ENCODE measurements around the gene ANXA6. TPM values are rescaled to one million over a fixed set of nuclear protein-coding genes. Genes with fewer than 3 reads are reported as not detected.

Gene ANXA6
- polyA plus RNA-seq, 1 of the 3 experiments (the other 2 are of a cell fraction): 87.5 TPM

DNA sequence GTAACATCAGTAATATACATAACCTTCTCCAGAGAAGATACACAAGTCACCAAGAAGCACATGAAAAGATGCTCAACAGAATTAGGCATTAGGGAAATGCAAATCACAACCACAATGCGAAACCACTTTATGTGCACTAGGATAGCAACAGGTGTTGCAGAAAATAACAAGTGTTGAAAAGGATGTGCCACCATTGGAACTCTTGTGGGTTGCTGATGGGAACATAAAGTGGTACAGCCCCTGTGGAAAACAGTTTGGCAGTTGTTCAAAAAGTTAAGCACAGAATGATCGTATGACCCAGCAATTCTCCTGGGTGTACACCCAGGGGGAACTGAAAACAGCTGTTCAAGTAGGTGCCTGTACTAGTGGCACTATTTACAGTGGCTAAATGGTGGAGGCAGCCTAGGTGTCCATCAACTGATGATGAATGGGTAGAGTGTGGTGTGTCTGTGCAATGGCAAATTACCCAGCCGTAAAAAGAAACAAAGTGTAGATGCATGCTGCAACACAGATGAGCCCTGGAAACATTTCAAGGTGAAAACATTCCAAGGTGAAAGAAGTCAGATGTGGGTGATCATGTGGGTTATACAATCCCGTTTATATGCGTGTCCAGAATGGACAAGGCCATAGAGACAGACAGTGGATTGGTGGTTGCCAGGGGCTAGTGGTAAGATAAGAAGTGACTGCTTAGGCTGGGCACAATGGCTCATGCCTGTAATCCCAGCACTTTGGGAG, 39.1 kb upstream of the ANXA6 start:
- Histone ChIP-seq H4K20me1 (ENCODE audit: insufficient read depth) (no peaks in the 10 kb centered on the region), H3K4me1 (ENCODE audit: control insufficient read depth in 1 of 2, insufficient read depth in 2 of 2, low read depth in 1 of 2, low read length in 1 of 2) (no peaks in the 10 kb centered on the region), H3K9me3 (no peaks in the 10 kb centered on the region), H2AFZ (ENCODE audit: low read depth) (no peak overlapping the region), H3K4me3 (ENCODE audit: low read depth in 2 of 2, low read length in 1 of 2) (no peak overlapping the region), H3K27me3 (ENCODE audit: insufficient read depth) (no peaks in the 10 kb centered on the region; the same call in 1 of the 2 replicates), H3K9ac (no peak overlapping the region), H3F3A (replicated peaks; ENCODE audit: insufficient read depth) (no peaks in the 10 kb centered on the region), H3K4me2 (no peak overlapping the region), H3K9me2 (no peaks in the 10 kb centered on the region), H3K79me2 (ENCODE audit: insufficient read depth) (no peaks in the 10 kb centered on the region), H3K27ac (ENCODE audit: low read depth in 2 of 2, low read length in 1 of 2) (no peak overlapping the region), H3K36me3 (replicated peaks in 1 of 2; ENCODE audit: control insufficient read depth in 1 of 2, insufficient read depth in 2 of 2, low read length in 1 of 2) (no peaks in the 10 kb centered on the region)
- TF ChIP-seq FOSL2 (IDR thresholded peaks at IDR 0.05; ENCODE audit: borderline replicate concordance, low read depth) (no peak), EP300 (IDR thresholded peaks at IDR 0.05; ENCODE audit: borderline replicate concordance in 1 of 2, low read depth in 1 of 2, low read length in 1 of 2) (no peak), RCOR1 (IDR thresholded peaks at IDR 0.05; ENCODE audit: low read length) (no peak)
- WGBS (ENCODE audit: low lambda C conversion rate): 71% methylated on average over 5 of the region's 5 CpGs
- no peak for DNase-seq
- POLR2A ChIA-PET: no interaction called here
- CTCF ChIA-PET: interaction anchor here (1.0 kb wide), 1 partner anchor 45 kb away, joined by 3 read pairs; no protein-coding TSS in a partner anchor

DNA sequence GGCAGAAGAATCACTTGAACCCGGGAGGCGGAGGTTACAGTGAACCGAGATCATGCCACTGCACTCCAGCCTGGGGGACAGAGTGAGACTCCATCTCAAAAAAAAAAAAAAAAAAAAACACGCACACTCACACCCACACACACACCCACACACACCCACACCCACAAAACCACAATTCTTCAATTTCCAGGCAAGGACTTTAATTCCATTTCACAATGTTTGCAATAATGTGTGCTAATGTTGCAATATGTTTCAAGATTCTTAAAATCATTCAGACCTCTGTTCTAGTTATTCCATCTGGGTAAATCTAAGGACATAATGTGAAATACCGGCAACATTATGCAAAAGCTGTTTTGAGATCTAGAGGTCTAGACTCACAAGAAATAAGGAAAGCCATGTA, 38.0 kb upstream of the ANXA6 start:
- H3F3A ChIP-seq (replicated peaks; ENCODE audit: insufficient read depth): no peaks in the 10 kb centered on the region
- no peak for DNase-seq
- whole genome bisulfite sequencing (ENCODE audit: low lambda C conversion rate): 78% methylated on average over 5 of the region's 5 CpGs
- no peak overlapping the region for H3K9ac ChIP-seq
- H3K9me3 ChIP-seq: 0 out of 2 replicates have a peak, but pooled peaks cover 5% of the 10 kb centered on the region
- ChIA-PET POLR2A (no interaction called here), CTCF (no interaction called here)
- TF ChIP-seq, protein P1, sequence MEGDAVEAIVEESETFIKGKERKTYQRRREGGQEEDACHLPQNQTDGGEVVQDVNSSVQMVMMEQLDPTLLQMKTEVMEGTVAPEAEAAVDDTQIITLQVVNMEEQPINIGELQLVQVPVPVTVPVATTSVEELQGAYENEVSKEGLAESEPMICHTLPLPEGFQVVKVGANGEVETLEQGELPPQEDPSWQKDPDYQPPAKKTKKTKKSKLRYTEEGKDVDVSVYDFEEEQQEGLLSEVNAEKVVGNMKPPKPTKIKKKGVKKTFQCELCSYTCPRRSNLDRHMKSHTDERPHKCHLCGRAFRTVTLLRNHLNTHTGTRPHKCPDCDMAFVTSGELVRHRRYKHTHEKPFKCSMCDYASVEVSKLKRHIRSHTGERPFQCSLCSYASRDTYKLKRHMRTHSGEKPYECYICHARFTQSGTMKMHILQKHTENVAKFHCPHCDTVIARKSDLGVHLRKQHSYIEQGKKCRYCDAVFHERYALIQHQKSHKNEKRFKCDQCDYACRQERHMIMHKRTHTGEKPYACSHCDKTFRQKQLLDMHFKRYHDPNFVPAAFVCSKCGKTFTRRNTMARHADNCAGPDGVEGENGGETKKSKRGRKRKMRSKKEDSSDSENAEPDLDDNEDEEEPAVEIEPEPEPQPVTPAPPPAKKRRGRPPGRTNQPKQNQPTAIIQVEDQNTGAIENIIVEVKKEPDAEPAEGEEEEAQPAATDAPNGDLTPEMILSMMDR (IDR thresholded peaks at IDR 0.05): no peak
- no peak for TF ChIP-seq POLR2AphosphoS5 (IDR thresholded peaks at IDR 0.05; ENCODE audit: low read depth, low read length)
- TF ChIP-seq RCOR1 (IDR thresholded peaks at IDR 0.05; ENCODE audit: low read length): no peak
- no peak for TF ChIP-seq MEF2A (IDR thresholded peaks at IDR 0.05; ENCODE audit: borderline replicate concordance, low read depth)
- no peak for TF ChIP-seq GATA2 (CRISPR knock-in tag; IDR thresholded peaks at IDR 0.05)
- TF ChIP-seq, protein P2, sequence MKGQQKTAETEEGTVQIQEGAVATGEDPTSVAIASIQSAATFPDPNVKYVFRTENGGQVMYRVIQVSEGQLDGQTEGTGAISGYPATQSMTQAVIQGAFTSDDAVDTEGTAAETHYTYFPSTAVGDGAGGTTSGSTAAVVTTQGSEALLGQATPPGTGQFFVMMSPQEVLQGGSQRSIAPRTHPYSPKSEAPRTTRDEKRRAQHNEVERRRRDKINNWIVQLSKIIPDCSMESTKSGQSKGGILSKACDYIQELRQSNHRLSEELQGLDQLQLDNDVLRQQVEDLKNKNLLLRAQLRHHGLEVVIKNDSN (IDR thresholded peaks at IDR 0.05; ENCODE audit: borderline replicate concordance, low read depth): no peak
- TF ChIP-seq NFIC (IDR thresholded peaks at IDR 0.05; ENCODE audit: borderline replicate concordance): no peak
- no peak for TF ChIP-seq TCF12 (IDR thresholded peaks at IDR 0.05)
- no peak for TF ChIP-seq RAD21 (IDR thresholded peaks at IDR 0.05; ENCODE audit: low read length)
- TF ChIP-seq NRF1 (IDR thresholded peaks at IDR 0.05; ENCODE audit: low read depth, low read length): no peak
- TF ChIP-seq, protein P3, sequence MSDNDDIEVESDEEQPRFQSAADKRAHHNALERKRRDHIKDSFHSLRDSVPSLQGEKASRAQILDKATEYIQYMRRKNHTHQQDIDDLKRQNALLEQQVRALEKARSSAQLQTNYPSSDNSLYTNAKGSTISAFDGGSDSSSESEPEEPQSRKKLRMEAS (IDR thresholded peaks at IDR 0.05; ENCODE audit: low read depth): no peak
- TF ChIP-seq EP300 (IDR thresholded peaks at IDR 0.05; ENCODE audit: borderline replicate concordance in 1 of 2, low read depth in 1 of 2, low read length in 1 of 2): no peak
- no peak for TF ChIP-seq JUND (IDR thresholded peaks at IDR 0.05)
- TF ChIP-seq EZH2phosphoT487 (IDR thresholded peaks at IDR 0.05; ENCODE audit: borderline replicate concordance, low read depth): no peak
- TF ChIP-seq, protein P4, sequence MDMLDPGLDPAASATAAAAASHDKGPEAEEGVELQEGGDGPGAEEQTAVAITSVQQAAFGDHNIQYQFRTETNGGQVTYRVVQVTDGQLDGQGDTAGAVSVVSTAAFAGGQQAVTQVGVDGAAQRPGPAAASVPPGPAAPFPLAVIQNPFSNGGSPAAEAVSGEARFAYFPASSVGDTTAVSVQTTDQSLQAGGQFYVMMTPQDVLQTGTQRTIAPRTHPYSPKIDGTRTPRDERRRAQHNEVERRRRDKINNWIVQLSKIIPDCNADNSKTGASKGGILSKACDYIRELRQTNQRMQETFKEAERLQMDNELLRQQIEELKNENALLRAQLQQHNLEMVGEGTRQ (IDR thresholded peaks at IDR 0.05; ENCODE audit: borderline replicate concordance, low read depth, low read length): no peak
- TF ChIP-seq, protein P5, sequence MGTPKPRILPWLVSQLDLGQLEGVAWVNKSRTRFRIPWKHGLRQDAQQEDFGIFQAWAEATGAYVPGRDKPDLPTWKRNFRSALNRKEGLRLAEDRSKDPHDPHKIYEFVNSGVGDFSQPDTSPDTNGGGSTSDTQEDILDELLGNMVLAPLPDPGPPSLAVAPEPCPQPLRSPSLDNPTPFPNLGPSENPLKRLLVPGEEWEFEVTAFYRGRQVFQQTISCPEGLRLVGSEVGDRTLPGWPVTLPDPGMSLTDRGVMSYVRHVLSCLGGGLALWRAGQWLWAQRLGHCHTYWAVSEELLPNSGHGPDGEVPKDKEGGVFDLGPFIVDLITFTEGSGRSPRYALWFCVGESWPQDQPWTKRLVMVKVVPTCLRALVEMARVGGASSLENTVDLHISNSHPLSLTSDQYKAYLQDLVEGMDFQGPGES (IDR thresholded peaks at IDR 0.05; ENCODE audit: low read depth, low read length): no peak
- no peak for TF ChIP-seq MXI1 (IDR thresholded peaks at IDR 0.05; ENCODE audit: low read depth, low read length)
- no peak for TF ChIP-seq TEAD4 (IDR thresholded peaks at IDR 0.05; ENCODE audit: borderline replicate concordance, insufficient read depth)
- TF ChIP-seq FOSL2 (IDR thresholded peaks at IDR 0.05; ENCODE audit: borderline replicate concordance, low read depth): no peak
- H3K36me3 ChIP-seq (replicated peaks in 1 of 2; ENCODE audit: control insufficient read depth in 1 of 2, insufficient read depth in 2 of 2, low read length in 1 of 2): no peaks in the 10 kb centered on the region
- H3K4me3 ChIP-seq (ENCODE audit: low read depth in 2 of 2, low read length in 1 of 2): no peak overlapping the region
- no peaks in the 10 kb centered on the region for H3K9me2 ChIP-seq
- no peaks in the 10 kb centered on the region for H4K20me1 ChIP-seq (ENCODE audit: insufficient read depth)
- no peaks in the 10 kb centered on the region for H3K79me2 ChIP-seq (ENCODE audit: insufficient read depth)
- no peaks in the 10 kb centered on the region for H3K4me1 ChIP-seq (ENCODE audit: control insufficient read depth in 1 of 2, insufficient read depth in 2 of 2, low read depth in 1 of 2, low read length in 1 of 2)
- no peaks in the 10 kb centered on the region; the same call in 1 of the 2 replicates for H3K27me3 ChIP-seq (ENCODE audit: insufficient read depth)
- H3K27ac ChIP-seq (ENCODE audit: low read depth in 2 of 2, low read length in 1 of 2): no peak overlapping the region
- H3K4me2 ChIP-seq: no peak overlapping the region
- no peak overlapping the region for H2AFZ ChIP-seq (ENCODE audit: low read depth)

All from SK-N-SH (cell line).